Stromal cell of bone marrow (primary cell): ENCODE data around the gene GSTM2.

Experiments
- DNase-seq: peaks from one replicate; pipeline ENCODE4 v3.0.0-alpha.2; 2012; ENCODE audit warnings: low read depth

The GSTM2 gene

GRCh38 chr1:109667452-109668122 lies at the start of gene GSTM2:
Gene GSTM2 (plus strand): TSS chr1:109668057. CDS start chr1:109668116, 59 bp downstream.
- peak; percentile 86 for DNase-seq

- no peak for DNase-seq
These were observed 48.9 kb upstream of the GSTM2 start for GRCh38 chr1:109618661-109619575.

GRCh38 chr1:109619576-109620400 lies 48.1 kb upstream of the GSTM2 start, which contains the start of the genes AMPD2 and GNAT2:
Gene AMPD2 (plus strand): TSS chr1:109619837. CDS start chr1:109621176, 1,339 bp downstream.
Gene GNAT2 (minus strand): TSS chr1:109619616. CDS start chr1:109612870, 6,746 bp downstream.
- DNase-seq: peak; percentile 74

- peak; percentile 38 for DNase-seq
These were observed 47.5 kb upstream of the GSTM2 start for GRCh38 chr1:109620401-109620791.

GRCh38 chr1:109620841-109621286 lies 47.0 kb upstream of the GSTM2 start:
- peak; percentile 90 for DNase-seq

- DNase-seq: no peak
These were observed 46.3 kb upstream of the GSTM2 start for GRCh38 chr1:109621379-109622136.

- DNase-seq: no peak
These were observed 45.5 kb upstream of the GSTM2 start for GRCh38 chr1:109622137-109622892.

GRCh38 chr1:109622895-109623294 lies 45.0 kb upstream of the GSTM2 start:
- DNase-seq: no peak

- no peak for DNase-seq
These were observed 44.2 kb upstream of the GSTM2 start for GRCh38 chr1:109623601-109624161.

GRCh38 chr1:109624201-109625010 lies 43.5 kb upstream of the GSTM2 start:
- no peak for DNase-seq

GRCh38 chr1:109625176-109625575 lies 42.7 kb upstream of the GSTM2 start:
- DNase-seq: no peak

GRCh38 chr1:109625601-109626560 lies 42.0 kb upstream of the GSTM2 start:
- DNase-seq: no peak

- DNase-seq: no peak
These were observed 41.0 kb upstream of the GSTM2 start for GRCh38 chr1:109626682-109627408.

GRCh38 chr1:109627692-109628399 lies 40.0 kb upstream of the GSTM2 start:
- no peak for DNase-seq

GRCh38 chr1:109628540-109629321 lies 39.1 kb upstream of the GSTM2 start:
- DNase-seq: no peak
